Measurements from ENCODE around the gene CERCAM. TPM values are rescaled to one million over a fixed set of nuclear protein-coding genes. Genes with fewer than 3 reads are reported as not detected.
"Not testable (repeated sequence)": the region's sequence is repeated elsewhere in the genome, so short reads cannot be mapped to it uniquely, and the experiment has no call there.

The CERCAM gene
- total and polyA plus RNA-seq, 8 donors: 13.0 to 29.9 (median 18.8) TPM

- no peaks in the 10 kb centered on the region for H3K27me3 ChIP-seq
- H3K27ac ChIP-seq: no peak overlapping the region
- no peaks in the 10 kb centered on the region for H3K9me3 ChIP-seq
- intact Hi-C loops (cut with DNase I): no loop called here
- DNase-seq (no peak), FAIRE-seq (no peak), ATAC-seq (no peak)
- WGBS, 2 donors: 93 to 96% methylated on average over 5 of the region's 5 CpGs
- H3K4me3 ChIP-seq: no peak overlapping the region
- H3K4me1 ChIP-seq: peaks cover 6 to 14% (median 8%) of the 10 kb centered on the region in 3 donors
- H3K36me3 ChIP-seq: no peaks in the 10 kb centered on the region
- no peak for TF ChIP-seq CTCF (IDR thresholded peaks at IDR 0.05)
Measured at GRCh38 chr9:128422783-128423150, 2.1 kb downstream of the CERCAM start.

- H3K36me3 ChIP-seq; intact Hi-C loops (cut with DNase I); FAIRE-seq; H3K27ac ChIP-seq; H3K4me3 ChIP-seq; H3K9me3 ChIP-seq; H3K27me3 ChIP-seq; ATAC-seq; DNase-seq: not testable (repeated sequence)
- peaks cover 6 to 14% (median 8%) of the 10 kb centered on the region in 3 donors for H3K4me1 ChIP-seq
- WGBS, 2 donors: 82 to 90% methylated on average over 6 of the region's 6 CpGs
Measured at GRCh38 chr9:128423356-128423755, 2.7 kb downstream of the CERCAM start.

GRCh38 chr9:128424268-128424780 is 3.7 kb downstream of the CERCAM start:
- Histone ChIP-seq H3K36me3 (no peaks in the 10 kb centered on the region), H3K4me1 (peaks cover 3 to 10% (median 4%) of the 10 kb centered on the region in 3 donors), H3K27me3 (no peaks in the 10 kb centered on the region), H3K9me3 (no peaks in the 10 kb centered on the region), H3K4me3 (no peak overlapping the region), H3K27ac (no peak overlapping the region)
- FAIRE-seq (no peak), DNase-seq (no peak), ATAC-seq (no peak)
- intact Hi-C loops (cut with DNase I): no loop called here
- TF ChIP-seq CTCF (IDR thresholded peaks at IDR 0.05): no peak
- 94 to 95% methylated on average over 15 of the region's 15 CpGs for WGBS, 2 donors

- Histone ChIP-seq H3K4me3 (no peak overlapping the region), H3K9me3 (no peaks in the 10 kb centered on the region), H3K36me3 (no peaks in the 10 kb centered on the region), H3K27ac (no peak overlapping the region), H3K4me1 (no peaks in the 10 kb centered on the region), H3K27me3 (no peaks in the 10 kb centered on the region)
- peak in 1 of 4 donors; percentile 17 for ATAC-seq
- intact Hi-C loops (cut with DNase I): no loop called here
- WGBS, 2 donors: 89 to 91% methylated on average over 22 of the region's 22 CpGs
- FAIRE-seq: no peak
- no peak for TF ChIP-seq CTCF (IDR thresholded peaks at IDR 0.05)
- DNase-seq: no peak
Measured at GRCh38 chr9:128428644-128429512, 8.2 kb downstream of the CERCAM start.

GRCh38 chr9:128429513-128430086 is 8.9 kb downstream of the CERCAM start:
- no peak for DNase-seq
- WGBS, 2 donors: 90 to 97% methylated on average over 13 of the region's 13 CpGs
- H3K4me1 ChIP-seq: no peaks in the 10 kb centered on the region
- no peak overlapping the region for H3K27ac ChIP-seq
- no peak for FAIRE-seq
- H3K36me3 ChIP-seq: no peaks in the 10 kb centered on the region
- no peak for ATAC-seq
- no peak overlapping the region for H3K4me3 ChIP-seq
- H3K27me3 ChIP-seq: no peaks in the 10 kb centered on the region
- intact Hi-C loops (cut with DNase I): no loop called here
- no peak for TF ChIP-seq CTCF (IDR thresholded peaks at IDR 0.05)
- no peaks in the 10 kb centered on the region for H3K9me3 ChIP-seq

Data from pancreas (tissue), 10 donors.